Retinal pigment epithelial cell (primary cell): ENCODE data around the gene NEUROG3.

Experiments used
- DNase-seq: peaks from one replicate; pipeline ENCODE4 v3.0.0-alpha.2; 2010; ENCODE audit warnings: low read depth
- H3K4me3 ChIP-seq: 2 replicates; pipeline ENCODE4 v1.5.1; 2011; ENCODE audit warnings: mild to moderate bottlenecking, low read length, control low read depth, moderate library complexity
- TF ChIP-seq, protein P1 (sequence below): conservative IDR thresholded peaks from 2 replicates; pipeline ENCODE4 v1.5.1; 2011; ENCODE audit warnings: low read depth, low read length, control low read depth, inconsistent platforms

The NEUROG3 gene

DNA sequence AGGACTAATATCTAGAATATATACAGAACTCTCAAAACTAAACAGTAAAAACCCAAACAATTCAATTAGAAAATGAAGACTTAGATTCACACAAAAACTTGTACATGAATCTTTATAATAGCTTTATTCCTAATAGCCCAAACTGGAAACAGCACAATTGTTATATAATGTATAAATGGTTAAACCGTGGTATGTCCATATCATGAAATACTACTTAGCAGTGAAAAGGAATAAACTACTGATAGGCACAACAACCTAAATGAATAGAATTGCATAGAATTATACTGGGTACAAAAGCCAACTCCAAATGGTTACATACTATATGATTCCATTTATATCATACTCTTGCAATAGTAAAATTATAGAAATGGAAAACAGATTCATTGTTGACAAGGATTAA is 35.9 kb upstream of the NEUROG3 start:
- no peak for DNase-seq
- TF ChIP-seq, protein P1, sequence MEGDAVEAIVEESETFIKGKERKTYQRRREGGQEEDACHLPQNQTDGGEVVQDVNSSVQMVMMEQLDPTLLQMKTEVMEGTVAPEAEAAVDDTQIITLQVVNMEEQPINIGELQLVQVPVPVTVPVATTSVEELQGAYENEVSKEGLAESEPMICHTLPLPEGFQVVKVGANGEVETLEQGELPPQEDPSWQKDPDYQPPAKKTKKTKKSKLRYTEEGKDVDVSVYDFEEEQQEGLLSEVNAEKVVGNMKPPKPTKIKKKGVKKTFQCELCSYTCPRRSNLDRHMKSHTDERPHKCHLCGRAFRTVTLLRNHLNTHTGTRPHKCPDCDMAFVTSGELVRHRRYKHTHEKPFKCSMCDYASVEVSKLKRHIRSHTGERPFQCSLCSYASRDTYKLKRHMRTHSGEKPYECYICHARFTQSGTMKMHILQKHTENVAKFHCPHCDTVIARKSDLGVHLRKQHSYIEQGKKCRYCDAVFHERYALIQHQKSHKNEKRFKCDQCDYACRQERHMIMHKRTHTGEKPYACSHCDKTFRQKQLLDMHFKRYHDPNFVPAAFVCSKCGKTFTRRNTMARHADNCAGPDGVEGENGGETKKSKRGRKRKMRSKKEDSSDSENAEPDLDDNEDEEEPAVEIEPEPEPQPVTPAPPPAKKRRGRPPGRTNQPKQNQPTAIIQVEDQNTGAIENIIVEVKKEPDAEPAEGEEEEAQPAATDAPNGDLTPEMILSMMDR, result no peak

DNA sequence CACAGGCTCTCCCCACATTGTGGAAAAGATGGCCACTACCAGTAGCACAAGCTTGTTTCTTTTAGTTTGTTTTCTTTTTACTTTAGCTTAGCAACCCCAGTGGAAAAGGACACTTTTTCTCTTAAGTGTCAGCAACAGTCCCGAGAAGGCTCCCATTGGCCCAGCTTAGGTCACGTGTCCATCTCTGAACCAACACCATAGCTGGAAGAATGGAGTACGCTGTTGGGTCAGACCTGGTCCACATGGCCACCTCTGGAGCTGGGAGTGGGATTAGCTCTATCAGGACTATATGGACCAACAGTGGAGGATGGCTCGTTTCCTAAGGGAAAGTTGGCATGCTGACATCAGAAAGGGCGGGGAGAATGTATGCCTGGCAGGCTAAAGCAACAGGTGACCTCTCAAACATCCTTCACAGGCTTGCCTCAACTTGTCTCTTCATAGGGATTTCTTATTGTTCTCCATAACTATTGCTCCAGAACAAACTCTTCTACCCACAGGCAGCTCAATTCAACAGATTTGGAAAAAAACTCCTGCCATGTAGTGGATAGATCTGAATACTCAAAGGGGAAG is 27.6 kb upstream of the NEUROG3 start:
- TF ChIP-seq, protein P1, result no peak
- no peak for DNase-seq
- no peak overlapping the region for H3K4me3 ChIP-seq

More for the DNA sequence above, 35.9 kb upstream of the NEUROG3 start:
- no peak overlapping the region for H3K4me3 ChIP-seq

DNA sequence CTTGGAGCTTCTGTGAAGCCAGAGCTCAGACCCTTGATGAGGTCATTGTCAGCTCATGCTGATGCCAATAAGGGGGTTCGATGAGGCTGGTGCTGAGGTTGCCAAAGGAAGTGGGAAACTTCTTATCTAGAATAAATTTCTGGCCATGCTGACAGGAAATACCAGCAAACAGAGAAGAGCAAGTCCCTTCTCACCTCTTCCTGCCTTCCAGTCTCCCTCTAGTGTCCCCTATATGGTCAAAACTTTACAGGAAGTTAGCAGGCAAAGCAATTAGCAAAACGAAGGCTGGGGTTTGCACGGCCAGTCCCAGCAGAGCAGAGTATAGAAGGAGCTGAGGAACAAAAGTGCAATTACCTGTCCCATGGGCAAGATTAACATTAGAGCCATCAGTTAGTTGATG is 15.1 kb upstream of the NEUROG3 start:
- H3K4me3 ChIP-seq, result no peak overlapping the region
- TF ChIP-seq, protein P1, result no peak
- DNase-seq, result no peak

DNA sequence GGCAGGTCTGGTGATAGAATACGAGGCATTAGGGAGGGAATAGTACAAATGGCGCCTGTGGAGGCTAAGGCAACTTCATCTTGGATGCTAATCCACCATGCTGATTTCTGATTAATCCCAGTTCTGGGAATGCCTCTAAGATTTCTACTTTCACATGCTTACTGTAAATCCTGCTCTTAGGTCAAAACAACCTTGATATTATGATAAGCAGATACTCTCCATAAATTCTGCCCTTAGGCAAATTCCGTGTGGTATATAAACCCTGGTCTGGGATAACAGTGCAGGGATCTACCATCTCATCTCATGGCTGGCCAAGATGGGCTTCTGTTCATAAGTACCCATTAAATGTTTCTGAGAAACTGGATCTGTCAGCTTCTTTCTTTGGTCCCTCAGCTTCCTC is 11.4 kb upstream of the NEUROG3 start:
- TF ChIP-seq, protein P1, result no peak
- no peak for DNase-seq
- no peak overlapping the region for H3K4me3 ChIP-seq

DNA sequence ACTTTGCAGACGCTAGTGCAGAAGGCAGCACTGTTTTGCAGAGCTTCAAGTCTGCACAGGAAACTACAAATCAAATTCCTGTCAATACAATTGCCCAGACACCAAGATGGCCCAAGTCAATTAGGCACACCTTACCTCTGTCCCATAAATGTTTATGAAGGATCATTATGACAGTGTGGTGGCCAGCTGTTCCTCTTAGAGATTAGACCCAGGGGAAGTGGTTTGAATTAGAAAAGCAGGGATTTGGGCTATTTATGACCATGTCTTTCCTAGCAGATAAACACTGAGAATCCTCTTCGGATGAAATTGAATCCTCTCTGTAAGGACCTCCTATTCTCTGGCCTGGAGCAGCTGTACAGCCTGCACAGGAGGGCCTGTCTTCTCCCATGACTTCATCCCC is 9.9 kb upstream of the NEUROG3 start:
- no peak for DNase-seq
- TF ChIP-seq, protein P1, result no peak
- no peak overlapping the region for H3K4me3 ChIP-seq

DNA sequence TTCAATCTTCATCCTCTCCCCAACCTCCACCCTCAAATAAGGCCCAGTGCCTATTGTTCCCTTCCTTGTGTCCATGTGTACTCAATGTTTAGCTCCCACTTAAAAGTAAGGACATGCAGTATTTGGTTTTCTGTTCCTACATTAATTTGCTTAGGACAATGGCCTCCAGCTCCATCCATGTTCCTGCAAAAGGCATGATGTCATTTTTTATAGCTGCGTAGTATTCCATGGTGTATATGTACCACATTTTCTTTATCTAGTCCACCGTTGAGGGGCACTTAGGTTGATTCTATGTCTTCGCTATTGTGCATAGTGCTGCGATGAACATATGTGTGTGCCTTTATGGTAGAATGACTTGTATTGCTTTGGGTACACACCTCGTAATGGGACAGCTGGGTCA is 7.2 kb upstream of the NEUROG3 start:
- DNase-seq, result no peak
- TF ChIP-seq, protein P1, result no peak
- no peak overlapping the region for H3K4me3 ChIP-seq

DNA sequence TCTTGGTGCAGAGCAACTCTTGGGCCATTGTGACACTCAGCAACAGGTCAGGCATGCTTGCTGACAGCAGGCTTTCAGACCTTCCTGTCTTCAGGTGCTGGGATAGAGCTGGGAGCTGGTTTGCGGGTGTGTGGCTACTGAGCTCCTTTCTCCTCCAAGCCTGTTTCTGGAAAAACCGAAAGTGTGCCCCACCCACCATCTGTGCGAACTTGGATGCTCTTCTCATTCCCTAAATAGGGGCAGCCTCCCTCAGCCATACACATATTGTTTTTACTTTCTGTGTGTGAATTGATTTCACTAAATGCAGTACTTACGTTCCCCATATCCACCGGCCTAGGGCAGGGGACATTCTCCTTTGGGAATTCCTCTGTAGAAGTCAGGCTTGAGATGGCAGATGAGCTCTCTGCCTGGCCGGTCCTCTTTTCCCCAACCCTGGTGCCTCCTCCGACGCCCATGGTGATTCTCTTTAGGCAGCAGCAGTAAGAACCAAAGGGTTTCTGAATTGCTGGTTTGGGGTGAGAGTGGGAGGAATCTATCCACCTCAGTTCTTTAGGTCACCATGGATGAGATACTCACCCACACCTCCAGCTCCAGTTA is 6.3 kb upstream of the NEUROG3 start:
- no peak for DNase-seq
- H3K4me3 ChIP-seq, result no peak overlapping the region
- TF ChIP-seq, protein P1, result no peak
